TTC549 (cell line): ENCODE results near the gene KLHDC9.
"Not testable (repeated sequence)": the region's sequence is repeated elsewhere in the genome, so short reads cannot be mapped to it uniquely, and the experiment has no call there.

Source experiments
- FAIRE-seq: peaks from 2 replicates; lab custom pipeline; 2012; peaks lifted over from hg19 to GRCh38; lab: Jason Lieb, UNC

KLHDC9 gene

DNA sequence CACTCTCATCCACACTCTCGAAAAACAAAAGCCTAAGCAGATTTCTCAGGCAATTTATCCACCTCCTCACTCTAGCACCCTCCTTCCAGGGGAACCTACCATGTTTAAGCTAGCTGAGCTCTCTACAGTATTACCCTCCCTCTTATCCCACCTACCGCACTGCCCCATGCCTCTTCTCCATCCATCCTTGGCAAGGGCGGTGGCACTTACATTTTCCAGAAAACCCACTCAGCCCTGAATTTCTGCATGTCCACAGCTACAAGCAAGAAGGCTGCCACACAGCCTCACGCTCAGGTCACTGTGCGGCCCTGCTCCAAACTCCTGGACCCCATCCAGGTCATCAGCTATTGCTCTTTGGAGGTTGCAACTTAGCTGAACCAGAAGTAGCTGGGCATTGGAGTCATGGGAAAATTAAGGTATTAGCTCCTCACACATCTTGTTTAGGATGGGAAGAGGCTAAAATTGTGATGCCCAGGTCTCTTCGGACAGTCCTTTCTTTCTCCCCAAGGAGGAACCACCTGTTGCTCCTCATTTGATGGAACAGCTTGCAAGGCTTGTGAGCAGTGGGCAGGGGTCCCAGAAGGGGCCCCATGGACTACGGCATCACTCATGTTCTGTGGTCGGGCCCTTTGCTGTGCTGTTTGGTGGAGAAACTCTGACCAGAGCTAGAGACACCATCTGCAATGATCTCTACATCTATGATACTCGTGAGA, 1.1 kb downstream of the KLHDC9 start:
- no peak for FAIRE-seq

DNA sequence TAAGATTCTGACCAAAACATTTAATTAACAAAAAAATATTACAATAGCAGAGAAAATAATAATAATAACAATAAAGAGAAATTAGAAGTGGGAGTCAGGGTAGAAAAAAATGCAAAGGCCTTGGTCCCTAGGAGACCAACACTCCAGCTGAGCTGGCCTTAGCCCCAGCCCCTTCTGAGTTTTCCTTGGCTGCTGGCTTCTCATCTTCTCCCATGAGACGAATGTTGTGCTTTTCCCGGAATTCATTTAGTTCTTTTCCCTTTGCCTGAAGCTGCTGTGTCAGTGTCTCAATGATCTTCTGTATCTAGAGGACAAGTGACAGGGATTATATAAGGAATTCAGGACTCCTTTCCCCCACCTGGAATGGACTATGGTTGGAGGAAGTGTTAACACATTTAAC, 2.4 kb downstream of the KLHDC9 start:
- no peak for FAIRE-seq

GRCh38 chr1:161106431-161106830, 8.3 kb downstream of the KLHDC9 start:
- FAIRE-seq = no peak

GRCh38 chr1:161111117-161111516, 13.0 kb downstream of the KLHDC9 start:
- no peak for FAIRE-seq

DNA sequence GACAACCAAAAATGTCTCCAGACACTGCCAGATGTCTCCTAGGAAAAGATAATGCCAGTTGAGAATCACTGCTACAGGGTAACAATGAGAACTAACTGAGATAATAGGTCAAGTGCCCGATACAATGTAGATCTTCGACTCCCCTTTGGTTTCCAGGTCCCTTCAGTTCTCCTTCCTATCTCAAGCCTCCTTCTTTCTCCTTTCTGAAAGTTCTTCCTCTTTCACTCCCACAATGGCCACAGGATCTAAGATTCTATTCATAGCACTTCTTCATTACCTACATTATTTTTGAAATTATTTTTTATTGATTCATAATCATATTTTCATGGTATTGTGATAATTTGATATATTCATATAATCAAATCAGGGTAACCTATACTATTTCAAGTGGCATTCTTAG, 13.4 kb downstream of the KLHDC9 start:
- FAIRE-seq = peak; percentile 9

GRCh38 chr1:161113915-161114314, 15.8 kb downstream of the KLHDC9 start:
- FAIRE-seq = no peak

DNA sequence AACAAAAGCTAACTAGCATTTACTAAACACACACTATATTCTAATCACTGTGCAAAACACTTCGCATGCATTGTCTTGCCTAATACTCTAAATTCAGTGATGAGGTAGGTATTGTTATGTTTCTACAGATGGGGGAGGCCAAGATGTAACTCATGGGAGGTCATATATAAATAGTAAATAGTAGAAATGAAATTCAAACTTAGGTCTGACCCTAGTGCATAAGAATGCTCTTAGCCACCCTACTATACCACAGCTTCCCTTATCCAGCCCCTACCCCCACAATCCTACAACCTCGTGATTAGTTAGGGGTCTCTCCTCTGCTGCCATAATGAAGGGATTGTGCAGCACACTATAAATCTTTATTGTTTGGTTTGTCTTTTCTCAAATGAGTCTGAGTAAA, 16.4 kb downstream of the KLHDC9 start:
- FAIRE-seq = no peak

DNA sequence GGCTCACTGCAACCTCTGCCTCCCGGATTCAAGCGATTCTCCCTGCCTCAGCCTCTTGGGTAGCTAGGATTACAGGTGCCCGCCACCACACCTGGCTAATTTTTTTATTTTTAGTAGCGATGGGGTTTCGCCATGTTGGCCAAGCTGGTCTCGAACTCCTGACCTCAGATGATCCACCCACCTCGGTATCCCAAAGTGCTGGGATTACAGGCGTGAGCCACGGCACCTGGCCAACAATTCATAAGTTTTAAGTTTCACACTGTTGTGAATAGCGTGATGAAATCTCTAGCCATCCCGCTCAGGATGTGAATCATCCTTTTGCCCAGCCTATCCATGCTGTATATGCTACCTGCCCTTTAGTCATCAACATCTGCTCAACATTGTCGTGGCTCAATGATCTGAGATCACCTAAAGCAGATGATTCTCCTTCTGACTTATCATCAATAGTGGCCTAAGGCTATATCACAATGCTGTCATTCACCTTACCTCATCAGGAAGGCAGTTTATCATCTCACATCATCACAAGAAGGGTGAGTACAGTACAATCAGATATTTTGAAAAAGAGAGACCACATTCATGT, 17.1 kb downstream of the KLHDC9 start:
- FAIRE-seq = no peak

DNA sequence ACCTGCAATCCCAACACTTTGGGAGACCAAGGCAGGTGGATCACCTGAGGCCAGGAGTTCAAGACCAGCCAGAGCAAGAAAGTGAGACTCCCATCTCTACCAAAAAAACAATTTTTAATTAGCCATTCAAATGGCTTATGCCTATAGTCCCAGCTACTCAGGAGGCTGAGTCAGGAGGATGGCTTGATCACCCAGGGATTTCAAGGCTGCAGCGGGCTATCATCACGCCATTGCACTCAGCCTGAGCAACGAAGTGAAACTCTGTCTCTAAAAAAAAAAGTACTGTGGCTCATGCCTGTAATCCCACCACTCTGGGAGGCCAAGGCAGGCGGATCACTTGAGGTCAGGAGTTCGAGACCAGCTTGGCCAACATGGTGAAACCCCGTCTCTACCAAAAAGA, 17.8 kb downstream of the KLHDC9 start:
- FAIRE-seq = not testable (repeated sequence)

DNA sequence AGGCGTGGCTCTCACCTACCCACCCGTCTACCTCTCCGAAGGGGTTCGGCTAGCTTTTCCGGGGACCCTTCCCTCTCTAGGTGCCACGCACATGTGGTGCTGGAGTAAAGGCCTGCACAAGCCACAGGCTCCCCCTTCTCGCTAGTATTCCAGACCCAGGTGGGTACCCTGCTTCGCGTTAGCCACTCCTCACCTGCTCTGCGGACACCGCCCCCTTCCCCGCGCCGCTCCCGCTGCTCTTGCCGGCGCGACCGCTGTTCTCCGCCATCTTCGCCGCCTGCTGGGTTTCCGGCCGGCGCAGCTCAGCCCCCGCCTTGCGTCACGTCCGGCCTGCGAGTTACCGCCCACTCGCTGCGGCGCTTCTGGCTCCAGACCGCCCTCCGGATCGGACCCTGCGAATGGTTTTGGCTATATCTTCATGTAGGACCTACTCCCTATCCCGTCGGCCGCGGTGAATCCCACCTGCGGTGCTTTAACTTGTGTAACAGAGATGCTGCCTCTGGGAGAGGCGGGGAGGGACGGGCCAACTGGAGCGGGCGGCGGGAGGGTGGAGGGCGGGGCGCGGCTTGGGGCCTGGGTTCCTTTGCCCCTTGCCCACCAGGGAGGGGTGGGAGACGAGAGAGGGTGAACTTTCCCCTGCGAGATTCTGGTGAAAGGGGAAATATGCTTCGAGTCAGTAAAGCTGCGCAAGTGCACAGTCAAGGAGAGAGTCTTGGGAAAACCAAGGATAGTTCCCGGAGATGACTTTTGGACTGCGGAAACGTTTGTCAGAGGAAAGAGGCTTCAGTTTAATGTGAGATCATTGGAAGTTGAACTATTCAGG, 19.8 kb downstream of the KLHDC9 start, which contains the start of the genes NIT1 and PFDN2:
NIT1 (plus strand) TSS at position 347 of the 823 bp plus-strand sequence; CDS start at position 419, 72 bp downstream.
PFDN2 (minus strand) TSS at position 279 of the 823 bp plus-strand sequence; CDS start at position 268, 11 bp downstream.
- peak; percentile 28 for FAIRE-seq

GRCh38 chr1:161119092-161119903, 21.1 kb downstream of the KLHDC9 start:
- peak; percentile 92 for FAIRE-seq

DNA sequence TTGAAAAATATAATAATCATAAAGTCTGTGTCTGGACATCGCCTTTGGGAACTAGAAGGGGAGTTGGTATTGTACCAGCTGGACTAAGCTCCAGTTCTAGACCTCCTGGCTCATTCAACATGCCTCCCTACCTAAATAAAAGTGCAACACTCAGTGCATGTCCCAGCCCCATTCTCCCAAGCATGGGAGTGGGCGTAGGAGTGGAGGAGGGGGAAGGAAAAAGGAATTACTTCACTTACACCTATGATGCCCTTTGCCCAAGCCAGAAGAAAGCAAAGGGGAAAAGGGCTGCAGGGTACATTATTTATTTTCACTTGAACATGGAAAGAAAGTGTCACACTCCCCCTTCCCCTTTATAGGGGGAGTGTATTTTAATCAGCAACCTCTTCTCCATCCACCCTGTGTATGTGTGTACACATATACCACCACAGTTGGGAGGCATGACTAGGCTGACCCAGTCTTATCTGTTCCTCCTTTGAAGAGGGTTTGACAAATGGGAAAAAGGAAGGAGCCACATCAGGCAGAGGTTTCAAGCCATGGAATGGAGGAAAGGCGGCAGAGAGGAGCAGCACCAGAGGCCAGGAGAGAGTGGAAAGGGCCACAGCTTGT, 23.0 kb downstream of the KLHDC9 start:
- no peak for FAIRE-seq

DNA sequence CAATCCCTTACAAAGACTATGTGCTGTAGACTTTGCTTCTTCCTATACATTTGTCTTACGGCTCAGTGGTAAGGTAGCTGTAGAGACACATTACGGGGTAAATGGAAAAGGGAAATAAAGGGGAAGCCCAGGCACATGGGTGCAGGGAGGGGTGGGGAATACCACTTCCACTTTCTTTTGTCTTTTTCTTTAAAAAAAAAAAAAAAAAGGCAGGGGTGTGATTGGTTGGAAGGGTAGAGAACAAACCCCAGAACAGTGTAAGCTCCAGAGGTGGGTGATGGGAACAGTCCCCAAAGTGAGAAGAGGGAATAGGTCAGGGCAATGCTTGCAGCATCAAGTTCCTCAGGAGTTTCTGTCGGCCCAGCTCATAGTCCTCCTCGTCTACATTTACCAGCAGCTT, 23.7 kb downstream of the KLHDC9 start:
- no peak for FAIRE-seq

DNA sequence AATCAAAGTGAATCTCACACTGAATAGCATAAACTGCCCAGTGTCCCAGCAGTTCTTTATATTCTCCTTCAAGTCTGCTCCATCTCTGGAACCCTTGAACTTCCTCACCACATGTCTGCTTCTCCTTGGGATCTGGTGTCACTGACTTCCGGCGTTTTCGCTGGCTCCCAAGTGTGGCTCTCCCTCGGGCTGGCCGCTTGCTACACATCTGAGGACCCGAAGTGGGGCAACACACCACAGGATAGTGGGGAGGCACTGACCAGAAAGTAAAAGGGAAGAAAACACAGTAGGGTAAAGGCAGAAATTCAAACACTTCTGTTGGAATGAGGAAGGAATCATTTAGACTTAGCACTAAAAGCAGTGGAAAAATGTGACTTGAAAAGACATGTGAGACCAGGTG, 24.8 kb downstream of the KLHDC9 start:
- no peak for FAIRE-seq

DNA sequence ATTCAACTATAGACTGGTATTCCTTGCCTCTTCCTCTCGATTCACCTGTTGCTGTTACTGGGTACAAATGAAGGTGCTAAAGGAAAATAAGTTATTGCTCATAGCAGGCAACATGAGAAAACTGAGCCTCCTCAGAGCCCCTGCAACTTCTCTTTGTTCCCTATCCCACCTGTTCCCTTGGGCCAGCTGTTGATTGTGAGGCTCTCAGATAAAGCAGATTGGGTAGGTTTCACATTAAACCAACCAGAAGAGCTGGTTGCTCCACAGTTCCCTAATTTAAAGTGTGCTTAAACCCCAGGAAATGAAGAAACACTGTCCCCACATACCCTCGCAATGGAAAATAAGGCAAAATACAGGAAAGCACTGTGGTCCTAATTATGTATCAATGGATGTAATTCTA, 29.5 kb downstream of the KLHDC9 start:
- FAIRE-seq = no peak

DNA sequence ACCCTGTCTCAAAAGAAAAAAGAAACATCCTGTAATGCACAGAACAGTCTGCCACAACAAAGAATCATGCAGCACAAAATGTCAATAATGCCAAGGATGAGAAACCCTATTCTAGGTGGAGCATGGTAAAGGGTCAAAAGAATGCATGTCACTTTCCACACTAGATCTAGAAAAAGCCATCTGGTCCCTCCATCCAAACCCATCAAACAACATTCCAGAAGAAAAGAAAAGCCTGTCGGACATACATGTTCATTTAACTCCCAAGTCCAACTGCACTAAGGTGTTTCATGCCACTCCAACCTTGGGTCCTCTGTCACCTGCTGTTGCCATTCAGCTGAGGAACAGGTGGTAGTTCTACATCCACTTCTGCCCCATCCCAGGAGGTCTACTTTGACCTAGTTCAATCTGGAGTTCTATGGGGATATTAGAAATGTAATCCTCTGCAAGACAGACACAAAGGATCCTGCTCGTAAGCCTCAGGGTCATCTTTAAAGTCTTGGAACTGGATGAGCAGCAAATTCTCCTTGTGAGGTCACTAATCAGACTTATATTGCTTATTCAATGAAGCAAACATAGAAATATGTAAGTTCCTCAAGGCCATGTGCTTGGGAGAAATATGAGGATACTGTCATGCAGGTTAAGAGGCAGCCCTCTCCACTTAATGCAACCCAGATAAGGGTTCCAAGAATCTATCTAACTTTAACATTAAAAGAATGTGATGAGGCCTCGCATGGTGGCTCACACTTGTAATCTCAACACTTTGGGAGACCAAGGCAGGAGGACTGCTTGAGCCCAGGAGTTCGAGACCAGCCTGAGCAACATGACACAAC, 30.6 kb downstream of the KLHDC9 start:
- FAIRE-seq = no peak

- no peak for FAIRE-seq
Observed at GRCh38 chr1:161130266-161130665, 32.1 kb downstream of the KLHDC9 start.

- no peak for FAIRE-seq
Observed at GRCh38 chr1:161131523-161132409, 33.6 kb downstream of the KLHDC9 start.

GRCh38 chr1:161132410-161133219, 34.5 kb downstream of the KLHDC9 start, which contains the start of gene DEDD:
Gene DEDD (minus strand): TSS chr1:161132667. CDS start chr1:161124462, 8,205 bp downstream.
- FAIRE-seq = peak; percentile 96
